Chondrocyte (in vitro differentiated cells): ENCODE results near the gene TCP10L. TPM values are rescaled to one million over a fixed set of nuclear protein-coding genes. Genes with fewer than 3 reads are reported as not detected.

Source experiments
- DNase-seq: peaks from one replicate; pipeline ENCODE4 v3.0.0; 2021; ENCODE audit warnings: mixed read lengths, low spot score
- H3K27ac Mint-ChIP-seq: one replicate; pipeline ENCODE4 v1.8.0; 2021; ENCODE audit warnings: mild to moderate bottlenecking, moderate library complexity, mixed read lengths; ENCODE audit not compliant: unreplicated experiment
- H3K27me3 Mint-ChIP-seq: 2 replicates; pipeline ENCODE4 v1.8.0; 2021; ENCODE audit warnings: low read depth, mixed read lengths
- H3K36me3 Mint-ChIP-seq: 2 replicates; pipeline ENCODE4 v1.8.0; 2021; ENCODE audit warnings: low read depth, mixed read lengths
- H3K4me1 Mint-ChIP-seq: 2 replicates; pipeline ENCODE4 v1.8.0; 2021; ENCODE audit warnings: low read depth, mild to moderate bottlenecking, mixed read lengths
- H3K4me3 Mint-ChIP-seq: one replicate; pipeline ENCODE4 v1.8.0; 2021; ENCODE audit warnings: mild to moderate bottlenecking, moderate library complexity, mixed read lengths; ENCODE audit not compliant: unreplicated experiment
- H3K9me3 Mint-ChIP-seq: 2 replicates; pipeline ENCODE4 v1.8.0; 2021; ENCODE audit warnings: low read depth, mixed read lengths
- CTCF ChIP-seq: fragments of 200-600 bp; sonication (generic); IDR thresholded peaks from 2 replicates; pipeline ENCODE4 v1.5.0; 2021; ENCODE audit warnings: antibody characterized with exemption, mild to moderate bottlenecking, moderate library complexity
- total RNA-seq: library from RNA; stranded (reverse); gene quantifications from 3 replicates; pipeline ENCODE4 v1.2.1, GENCODE V29; 2021

Gene TCP10L
- total RNA-seq, 1 donor from 2014 or later: 0.40 TPM

DNA sequence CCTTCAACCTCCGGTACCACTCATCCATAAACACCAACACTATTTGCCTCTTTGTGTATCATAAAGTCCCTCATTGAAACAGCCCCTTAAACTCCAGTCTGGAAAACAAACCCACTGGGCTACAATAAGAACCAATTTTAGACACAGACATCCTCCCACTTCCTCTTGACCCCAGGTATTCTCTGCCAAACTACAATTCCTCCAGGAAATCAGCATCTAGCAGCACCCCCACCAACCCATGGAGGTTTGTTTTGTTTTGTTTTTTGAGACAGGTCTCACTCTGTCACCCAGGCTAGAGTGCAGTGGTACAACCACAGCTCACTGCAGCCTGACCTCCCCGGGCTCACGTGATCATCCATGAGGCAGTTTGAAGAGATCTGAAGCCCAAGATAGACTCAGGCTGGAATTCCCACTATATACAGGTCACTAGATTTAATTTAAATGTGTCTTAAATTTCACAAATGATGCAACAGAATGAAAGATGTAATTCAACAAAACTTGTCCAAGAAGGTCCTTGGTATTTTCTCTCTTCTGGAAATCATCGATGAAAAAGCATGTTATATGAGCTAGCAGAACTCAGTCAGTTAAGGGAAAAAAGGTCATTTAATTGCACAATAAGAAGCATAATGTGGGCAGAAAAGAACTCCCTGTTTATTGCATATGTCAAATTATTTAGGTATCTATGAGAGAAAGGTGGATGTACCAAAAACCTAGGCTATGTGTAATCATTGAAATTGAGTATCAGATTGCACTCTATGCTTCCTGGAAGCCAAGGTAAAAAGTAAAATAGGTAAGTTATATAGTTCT lies 30.3 kb downstream of the TCP10L start:
- Mint-ChIP-seq H3K9me3 (no peaks in the 10 kb centered on the region), H3K27me3 (peaks cover 3% of the 10 kb centered on the region), H3K36me3 (no peaks in the 10 kb centered on the region), H3K4me3 (no peak overlapping the region), H3K4me1 (peaks cover 9% of the 10 kb centered on the region), H3K27ac (peak overlapping the region; percentile 30)
- no peak for TF ChIP-seq CTCF
- DNase-seq: no peak

DNA sequence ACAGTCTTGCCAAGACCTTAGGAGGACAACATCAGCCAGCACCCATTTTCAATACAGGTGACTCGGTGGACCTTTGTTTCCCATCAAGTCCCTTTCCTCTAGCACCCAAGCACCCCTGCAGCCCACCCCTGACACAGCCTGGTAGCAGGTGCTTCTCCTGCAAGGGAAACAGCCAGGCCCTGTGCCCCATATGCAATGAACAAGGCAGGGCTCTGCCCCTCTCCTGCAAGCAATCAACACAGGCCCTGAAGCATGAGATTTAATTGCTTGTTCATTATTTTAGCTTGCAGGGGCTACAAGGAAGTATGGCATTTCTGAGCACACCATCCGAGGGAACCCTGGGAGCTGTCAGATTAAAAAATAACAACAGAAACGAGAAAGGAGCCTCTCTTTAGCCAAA lies 35.4 kb downstream of the TCP10L start:
- TF ChIP-seq CTCF: no peak
- Mint-ChIP-seq H3K9me3 (no peaks in the 10 kb centered on the region), H3K4me1 (peaks cover 4% of the 10 kb centered on the region), H3K4me3 (no peak overlapping the region), H3K36me3 (no peaks in the 10 kb centered on the region), H3K27ac (no peak overlapping the region), H3K27me3 (peaks cover 5% of the 10 kb centered on the region)
- no peak for DNase-seq

GRCh38 chr21:32549440-32549839 lies 35.9 kb downstream of the TCP10L start:
- no peak for TF ChIP-seq CTCF
- peaks cover 5% of the 10 kb centered on the region for H3K27me3 Mint-ChIP-seq
- no peaks in the 10 kb centered on the region for H3K9me3 Mint-ChIP-seq
- no peak for DNase-seq
- H3K4me3 Mint-ChIP-seq: no peak overlapping the region
- H3K36me3 Mint-ChIP-seq: no peaks in the 10 kb centered on the region
- H3K4me1 Mint-ChIP-seq: no peaks in the 10 kb centered on the region
- no peak overlapping the region for H3K27ac Mint-ChIP-seq

DNA sequence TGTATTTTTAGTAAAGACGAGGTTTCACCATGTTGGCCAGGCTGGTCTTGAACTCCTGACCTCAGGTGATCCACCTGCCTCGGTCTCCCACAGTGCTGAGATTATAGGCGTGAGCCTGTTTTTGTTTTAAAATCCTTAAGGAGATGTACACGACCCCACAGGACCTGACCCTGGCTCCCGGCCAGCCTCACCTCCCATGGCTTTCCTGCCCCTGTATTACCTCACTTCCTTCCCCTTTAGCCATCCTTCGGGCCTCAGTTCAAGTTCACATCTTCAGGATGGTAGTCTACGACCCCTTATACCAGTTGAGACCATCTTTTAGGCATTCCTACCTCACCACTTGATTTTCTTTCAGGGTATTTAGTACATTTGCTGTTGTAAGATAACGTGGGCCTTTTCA lies 36.3 kb downstream of the TCP10L start:
- no peaks in the 10 kb centered on the region for H3K4me1 Mint-ChIP-seq
- no peak for DNase-seq
- no peak overlapping the region for H3K27ac Mint-ChIP-seq
- no peak overlapping the region for H3K4me3 Mint-ChIP-seq
- TF ChIP-seq CTCF: no peak
- no peaks in the 10 kb centered on the region for H3K36me3 Mint-ChIP-seq
- H3K27me3 Mint-ChIP-seq: peaks cover 5% of the 10 kb centered on the region
- H3K9me3 Mint-ChIP-seq: no peaks in the 10 kb centered on the region

DNA sequence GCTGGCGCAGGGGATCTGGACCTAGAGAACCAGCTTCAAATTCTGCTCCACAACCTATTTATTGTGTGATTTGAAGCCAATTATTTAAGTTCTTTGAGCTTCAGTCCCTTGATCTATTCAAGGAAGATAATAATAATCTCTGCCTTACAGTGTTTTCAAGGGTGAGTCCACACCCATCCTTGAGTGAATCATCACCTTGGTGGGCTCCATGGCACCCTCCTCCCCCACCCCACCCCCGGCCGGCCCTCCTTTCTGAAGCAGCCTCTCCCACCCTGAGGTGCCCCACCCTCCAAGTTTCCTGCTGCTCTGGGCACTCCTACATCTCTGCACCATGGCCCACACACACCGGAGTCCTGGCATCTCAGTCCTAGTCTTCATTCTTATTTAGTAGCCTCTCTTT lies 38.3 kb downstream of the TCP10L start:
- H3K4me3 Mint-ChIP-seq: no peak overlapping the region
- H3K4me1 Mint-ChIP-seq: no peaks in the 10 kb centered on the region
- TF ChIP-seq CTCF: no peak
- H3K9me3 Mint-ChIP-seq: no peaks in the 10 kb centered on the region
- no peak for DNase-seq
- H3K27me3 Mint-ChIP-seq: peaks cover 5% of the 10 kb centered on the region
- no peaks in the 10 kb centered on the region for H3K36me3 Mint-ChIP-seq
- H3K27ac Mint-ChIP-seq: no peak overlapping the region
